ENCODE measurements around the gene NGEF. TPM values are rescaled to one million over a fixed set of nuclear protein-coding genes. Genes with fewer than 3 reads are reported as not detected.
A peak's percentile ranks its signal among the peaks of the same experiment; 100 is the strongest.

NGEF gene
- total and polyA plus RNA-seq, 2 donors: 4.1 to 4.2 TPM

DNA sequence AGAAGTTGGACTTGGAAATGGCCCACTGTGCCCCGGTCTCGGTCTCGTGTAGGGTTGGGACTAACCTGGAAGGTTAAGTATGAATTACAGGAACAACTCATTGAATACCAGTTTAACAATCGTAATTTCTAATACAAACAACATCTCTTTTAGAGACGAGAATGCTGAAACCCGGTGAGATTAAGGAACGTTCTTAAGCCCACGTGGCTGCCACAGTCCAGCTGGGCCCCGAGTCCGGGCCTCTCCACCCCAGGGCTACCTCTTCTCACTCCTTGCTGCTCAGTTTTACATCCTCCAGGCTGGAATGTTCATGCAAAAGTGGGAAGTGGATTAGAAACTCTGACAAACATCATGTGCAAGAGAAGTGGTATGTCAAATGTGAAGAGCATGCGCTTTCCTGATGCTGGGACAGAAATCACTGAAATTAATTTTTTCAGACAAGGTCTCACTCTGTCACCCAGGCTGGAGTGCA is 29.4 kb downstream of the NGEF start:
- no peak overlapping the region for H3K4me3 ChIP-seq (ENCODE audit: low read depth, low read length)
- no peak for DNase-seq (ENCODE audit: extremely low spot score)
- 44% methylated on average over 11 of the region's 11 CpGs for WGBS
- H3K36me3 ChIP-seq (ENCODE audit: insufficient read depth): no peaks in the 10 kb centered on the region
- H3K4me1 ChIP-seq (ENCODE audit: insufficient read depth): no peaks in the 10 kb centered on the region
- H3K27ac ChIP-seq (ENCODE audit: low read depth): no peak overlapping the region

DNA sequence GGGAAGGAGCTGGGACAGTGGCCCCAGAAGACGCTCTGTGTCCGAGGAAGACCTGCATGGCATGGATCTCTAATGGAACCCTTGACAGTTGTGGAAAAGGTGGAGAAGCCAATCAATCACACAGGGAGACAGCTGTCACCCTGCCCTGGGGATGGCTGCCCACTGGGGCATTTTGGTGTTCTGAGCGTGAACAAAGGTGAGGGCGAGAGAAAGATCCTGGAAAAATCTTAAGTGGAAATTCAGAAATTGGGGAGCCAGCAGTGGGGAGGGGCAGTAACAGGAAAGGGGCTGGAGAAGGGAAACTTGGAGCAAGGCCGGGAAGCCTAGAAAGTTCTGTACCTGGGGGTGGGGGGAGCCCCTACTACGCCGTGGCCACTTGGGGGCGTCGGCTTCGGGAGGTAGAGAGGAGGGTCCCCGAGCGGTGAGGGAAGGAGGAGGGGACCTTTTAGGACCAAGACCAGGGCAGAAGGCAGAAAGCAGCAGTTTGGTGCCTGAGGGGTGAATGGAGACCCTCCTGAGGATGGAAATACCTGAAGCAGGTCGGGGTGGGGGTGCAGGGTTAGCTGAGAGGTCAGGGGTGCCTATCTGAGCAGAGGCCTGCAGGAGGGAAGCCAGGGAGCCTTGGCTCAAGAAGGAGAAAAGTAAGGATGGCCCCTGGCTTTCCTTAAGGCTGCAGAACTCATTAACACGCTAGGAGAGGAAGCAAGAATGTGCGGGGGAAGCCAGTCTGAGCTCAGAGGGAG is 30.0 kb downstream of the NGEF start:
- 47% methylated on average over 15 of the region's 15 CpGs for WGBS
- H3K4me3 ChIP-seq (ENCODE audit: low read depth, low read length): no peak overlapping the region
- no peak overlapping the region for H3K27ac ChIP-seq (ENCODE audit: low read depth)
- no peaks in the 10 kb centered on the region for H3K4me1 ChIP-seq (ENCODE audit: insufficient read depth)
- no peaks in the 10 kb centered on the region for H3K36me3 ChIP-seq (ENCODE audit: insufficient read depth)
- no peak for DNase-seq (ENCODE audit: extremely low spot score)

DNA sequence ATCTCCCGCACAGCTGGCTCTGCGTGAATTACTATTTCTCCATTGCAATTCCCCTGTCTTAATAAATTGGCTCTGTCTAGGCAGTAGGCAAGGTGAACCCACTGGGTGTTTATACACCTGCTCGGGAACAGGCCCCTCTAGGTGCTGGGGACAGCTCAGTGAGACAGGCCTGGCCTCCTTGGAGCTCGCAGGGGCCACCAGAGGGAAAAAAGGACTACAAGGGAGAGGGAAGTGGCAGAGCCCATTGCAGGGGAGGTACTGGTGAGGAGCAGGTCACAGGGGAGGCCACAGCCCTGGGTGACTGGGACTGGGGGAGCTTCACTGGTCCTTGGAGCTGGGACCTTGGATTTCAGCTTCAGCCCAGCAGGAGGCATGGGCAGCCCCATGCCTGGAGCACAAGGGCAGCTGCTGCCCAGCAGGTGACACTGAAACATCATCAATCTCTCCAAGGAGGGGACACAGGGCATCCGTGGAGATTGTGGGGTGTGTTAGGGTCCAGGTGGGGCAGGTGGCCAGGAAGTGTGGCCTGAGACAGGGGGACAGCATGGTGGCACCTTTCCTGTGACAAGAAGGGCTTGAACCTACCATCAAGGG is 31.2 kb downstream of the NGEF start:
- H3K27ac ChIP-seq (ENCODE audit: low read depth): no peak overlapping the region
- H3K4me1 ChIP-seq (ENCODE audit: insufficient read depth): no peaks in the 10 kb centered on the region
- H3K4me3 ChIP-seq (ENCODE audit: low read depth, low read length): no peak overlapping the region
- H3K36me3 ChIP-seq (ENCODE audit: insufficient read depth): no peaks in the 10 kb centered on the region
- no peak for DNase-seq (ENCODE audit: extremely low spot score)
- 74% methylated on average over 5 of the region's 5 CpGs for WGBS

DNA sequence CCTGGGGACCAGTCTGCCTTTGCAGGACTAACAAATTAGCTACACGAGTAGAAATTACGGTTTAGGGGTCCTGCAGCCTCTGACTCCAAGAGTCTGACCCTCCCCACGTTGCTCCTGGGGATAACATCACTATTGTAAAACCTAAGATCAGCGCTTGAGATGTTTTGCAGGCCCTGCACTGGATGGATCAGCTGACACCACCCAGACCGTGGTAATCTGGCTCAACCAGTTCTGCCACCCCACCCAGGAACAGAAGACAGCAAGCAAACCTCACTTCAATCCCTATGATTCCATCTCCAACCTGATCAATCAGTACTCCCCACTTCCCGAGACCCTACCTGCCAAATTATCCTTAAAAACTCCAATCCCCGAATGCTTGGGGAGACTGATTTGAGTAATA is 31.7 kb downstream of the NGEF start:
- DNase-seq (ENCODE audit: extremely low spot score): peak; percentile 36
- 57% methylated on average over 7 of the region's 7 CpGs for WGBS
- H3K4me3 ChIP-seq (ENCODE audit: low read depth, low read length): no peak overlapping the region
- no peaks in the 10 kb centered on the region for H3K4me1 ChIP-seq (ENCODE audit: insufficient read depth)
- H3K27ac ChIP-seq (ENCODE audit: low read depth): no peak overlapping the region
- no peaks in the 10 kb centered on the region for H3K36me3 ChIP-seq (ENCODE audit: insufficient read depth)

DNA sequence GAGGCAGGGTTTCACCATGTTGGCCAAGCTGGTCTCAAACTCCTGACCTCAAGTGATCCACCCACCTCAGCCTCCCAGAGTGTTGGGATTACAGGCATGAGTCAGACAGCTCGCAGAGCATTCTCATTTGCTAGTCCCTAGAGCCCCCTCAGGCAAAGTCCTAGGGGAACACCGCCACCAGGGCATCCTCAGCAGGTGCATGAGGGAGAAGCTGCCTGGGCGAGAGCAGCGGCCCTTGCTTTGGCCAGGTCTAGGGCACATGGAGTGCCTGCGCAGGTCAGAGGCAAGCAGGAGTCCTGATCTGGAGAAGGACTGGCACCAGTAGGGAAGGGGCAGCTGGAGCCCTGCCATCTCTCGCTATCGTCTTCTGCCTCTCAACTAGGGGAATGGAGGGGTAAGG is 32.4 kb downstream of the NGEF start:
- DNase-seq (ENCODE audit: extremely low spot score): no peak
- Histone ChIP-seq H3K4me3 (ENCODE audit: low read depth, low read length) (no peak overlapping the region), H3K27ac (ENCODE audit: low read depth) (no peak overlapping the region), H3K4me1 (ENCODE audit: insufficient read depth) (no peaks in the 10 kb centered on the region), H3K36me3 (ENCODE audit: insufficient read depth) (no peaks in the 10 kb centered on the region)
- WGBS: 81% methylated on average over 7 of the region's 7 CpGs

DNA sequence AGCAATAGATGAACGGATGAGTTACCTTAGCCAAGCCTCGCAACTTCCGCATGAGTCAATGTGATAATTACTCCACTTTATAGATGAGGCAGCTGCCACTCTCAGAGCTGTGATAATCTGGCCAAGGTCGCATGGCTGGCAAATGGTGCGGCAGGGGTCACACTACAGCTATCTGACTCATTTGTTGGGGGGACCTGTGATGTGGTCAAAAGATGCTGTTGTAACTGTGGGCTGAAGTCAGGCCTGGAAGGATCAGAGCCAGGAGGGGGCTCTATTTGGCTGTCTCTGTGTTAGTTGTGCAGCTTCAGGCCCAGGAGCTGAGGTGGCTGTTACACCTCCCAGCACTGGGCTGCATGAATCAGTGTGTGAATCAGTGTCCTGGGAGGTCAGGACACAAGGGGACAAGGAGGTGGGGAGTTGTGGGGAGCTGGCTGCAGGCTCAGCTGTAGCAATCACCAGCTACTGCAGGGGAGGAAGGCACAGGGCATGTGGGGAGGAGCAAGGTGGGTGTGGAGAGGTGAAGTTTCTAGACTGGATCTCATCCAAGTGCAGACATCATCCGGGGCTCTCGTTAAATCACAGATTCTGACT is 33.1 kb downstream of the NGEF start:
- Histone ChIP-seq H3K4me3 (ENCODE audit: low read depth, low read length) (no peak overlapping the region), H3K27ac (ENCODE audit: low read depth) (no peak overlapping the region), H3K4me1 (ENCODE audit: insufficient read depth) (no peaks in the 10 kb centered on the region), H3K36me3 (ENCODE audit: insufficient read depth) (no peaks in the 10 kb centered on the region)
- 55% methylated on average over 7 of the region's 7 CpGs for WGBS
- DNase-seq (ENCODE audit: extremely low spot score): no peak

DNA sequence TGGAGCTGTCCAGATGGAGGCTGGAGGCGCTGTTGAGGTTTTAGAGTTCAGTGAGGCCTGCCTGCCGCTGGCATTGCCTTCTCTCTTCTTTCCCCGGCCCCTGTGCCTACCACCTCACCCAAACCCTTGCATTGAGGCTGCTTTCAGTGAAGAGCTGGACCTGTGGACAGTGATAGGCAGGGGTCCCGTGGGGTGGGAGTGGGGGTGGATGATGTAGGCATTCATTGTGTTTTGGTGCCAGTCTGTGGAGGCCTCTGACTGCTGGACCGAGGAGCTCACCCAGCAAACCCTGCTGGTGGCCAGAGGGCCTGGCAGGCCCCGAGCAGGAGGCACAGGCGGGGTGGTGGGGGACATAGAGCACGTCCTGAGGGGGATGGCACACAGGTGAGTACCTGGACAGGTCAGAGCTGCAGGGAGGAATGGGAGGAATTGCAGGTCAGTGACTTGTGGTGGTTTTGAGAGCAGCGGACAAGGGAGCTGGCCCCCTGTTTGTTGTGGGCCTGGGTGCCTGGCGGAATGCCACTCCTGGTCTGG is 35.6 kb downstream of the NGEF start:
- DNase-seq (ENCODE audit: extremely low spot score): no peak
- WGBS: 90% methylated on average over 10 of the region's 10 CpGs
- H3K36me3 ChIP-seq (ENCODE audit: insufficient read depth): no peaks in the 10 kb centered on the region
- no peaks in the 10 kb centered on the region for H3K4me1 ChIP-seq (ENCODE audit: insufficient read depth)
- H3K27ac ChIP-seq (ENCODE audit: low read depth): no peak overlapping the region
- H3K4me3 ChIP-seq (ENCODE audit: low read depth, low read length): no peak overlapping the region

DNA sequence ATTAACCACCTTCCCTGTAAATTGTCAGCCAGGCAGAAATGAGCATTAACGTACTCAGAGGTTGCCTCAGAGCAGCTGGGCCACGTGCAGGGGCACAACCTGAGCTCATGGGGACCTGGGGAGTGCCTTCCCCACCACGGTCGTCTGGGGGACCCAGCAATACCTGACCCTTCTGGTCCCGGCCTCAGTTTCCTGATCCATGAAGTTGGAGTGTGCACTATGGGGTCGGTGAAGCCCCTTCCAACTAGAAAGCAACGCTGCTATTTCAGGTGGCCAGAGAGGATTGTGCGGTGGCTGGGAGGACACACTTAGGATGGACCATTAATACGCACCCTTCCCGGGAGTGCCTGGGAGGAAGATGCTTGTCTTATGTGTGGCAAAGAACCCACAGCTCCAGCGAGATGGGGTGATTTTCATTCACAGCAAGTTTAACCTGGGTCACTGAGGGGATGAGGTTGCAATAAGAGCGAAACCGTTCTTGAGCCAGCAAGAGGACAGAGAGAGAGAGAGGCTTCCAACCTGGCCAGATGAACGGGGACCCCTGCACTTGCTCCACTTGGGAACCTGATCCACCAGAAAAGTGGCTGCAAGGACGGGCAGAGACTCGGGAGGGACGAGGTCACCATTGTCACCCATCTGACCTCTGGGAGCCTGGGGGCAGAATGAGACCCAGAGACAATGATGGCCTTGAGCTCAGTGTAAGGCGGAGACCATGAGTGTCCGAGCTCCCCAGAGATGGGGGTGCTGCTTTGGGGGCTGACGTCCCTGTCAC is 36.2 kb downstream of the NGEF start:
- H3K27ac ChIP-seq (ENCODE audit: low read depth): no peak overlapping the region
- no peak for DNase-seq (ENCODE audit: extremely low spot score)
- H3K4me1 ChIP-seq (ENCODE audit: insufficient read depth): no peaks in the 10 kb centered on the region
- H3K4me3 ChIP-seq (ENCODE audit: low read depth, low read length): no peak overlapping the region
- 85% methylated on average over 20 of the region's 20 CpGs for WGBS
- no peaks in the 10 kb centered on the region for H3K36me3 ChIP-seq (ENCODE audit: insufficient read depth)

DNA sequence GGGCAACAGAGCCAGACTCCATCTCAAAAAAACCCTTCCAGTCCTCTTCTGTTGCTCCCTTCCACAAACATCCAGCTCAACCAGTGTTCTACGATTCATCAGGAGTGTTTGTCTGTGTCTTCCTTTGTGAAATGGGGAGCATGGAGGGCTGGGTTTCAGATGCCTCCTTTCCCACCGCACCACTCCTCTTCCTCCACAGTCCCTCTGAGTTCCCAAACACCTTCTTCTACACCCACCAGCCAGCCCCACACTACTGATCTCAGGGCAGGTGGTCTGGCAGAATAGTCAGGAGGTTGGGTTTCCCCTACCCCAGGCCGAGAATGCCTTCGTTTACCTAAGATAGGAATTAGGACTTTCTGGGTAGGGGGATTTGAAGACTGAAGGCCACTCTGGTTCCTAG is 36.9 kb downstream of the NGEF start:
- Histone ChIP-seq H3K4me3 (ENCODE audit: low read depth, low read length) (no peak overlapping the region), H3K36me3 (ENCODE audit: insufficient read depth) (no peaks in the 10 kb centered on the region), H3K4me1 (ENCODE audit: insufficient read depth) (no peaks in the 10 kb centered on the region), H3K27ac (ENCODE audit: low read depth) (no peak overlapping the region)
- 92% methylated on average over 4 of the region's 4 CpGs for WGBS
- no peak for DNase-seq (ENCODE audit: extremely low spot score)

DNA sequence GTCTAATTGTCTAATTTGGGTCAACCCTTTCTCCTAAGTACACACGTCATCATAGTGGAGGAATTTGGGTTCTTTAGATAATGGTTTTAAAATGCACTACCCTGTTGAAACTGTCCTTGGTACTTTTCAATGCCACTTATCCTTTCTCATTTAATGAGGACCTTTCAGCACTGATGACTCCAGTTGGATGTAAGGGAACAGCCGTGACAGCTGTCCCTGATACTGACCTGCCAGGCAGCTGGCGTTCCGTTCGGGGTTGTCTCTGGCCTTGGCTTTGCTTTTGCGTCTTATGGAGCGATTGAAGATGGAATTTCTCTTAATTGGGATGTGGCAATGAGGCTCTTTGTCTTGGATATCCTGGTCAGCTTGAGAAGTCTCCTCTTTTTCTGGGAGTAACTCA is 38.7 kb downstream of the NGEF start:
- no peak overlapping the region for H3K4me3 ChIP-seq (ENCODE audit: low read depth, low read length)
- DNase-seq (ENCODE audit: extremely low spot score): no peak
- 73% methylated on average over 7 of the region's 7 CpGs for WGBS
- no peak overlapping the region for H3K27ac ChIP-seq (ENCODE audit: low read depth)
- H3K36me3 ChIP-seq (ENCODE audit: insufficient read depth): no peaks in the 10 kb centered on the region
- H3K4me1 ChIP-seq (ENCODE audit: insufficient read depth): no peaks in the 10 kb centered on the region

DNA sequence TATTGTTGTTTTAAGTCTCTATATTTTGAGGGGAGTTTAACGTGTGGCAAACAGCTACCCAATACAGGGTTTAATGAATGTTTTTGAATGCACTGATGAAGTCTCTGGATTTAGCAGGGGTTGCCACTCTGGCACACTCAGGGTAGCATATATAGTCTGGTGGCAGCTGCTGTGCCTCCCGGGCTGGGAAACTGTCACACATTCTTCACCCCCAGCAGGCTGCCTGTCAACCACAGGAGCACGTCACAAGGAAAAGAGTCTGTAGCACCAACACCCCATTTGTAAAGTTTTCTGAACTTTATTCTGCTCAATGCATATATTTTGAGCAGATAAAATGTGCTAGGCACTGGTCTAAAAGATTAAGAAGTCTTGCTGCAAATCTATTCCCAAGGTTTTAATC is 39.3 kb downstream of the NGEF start:
- no peak for DNase-seq (ENCODE audit: extremely low spot score)

DNA sequence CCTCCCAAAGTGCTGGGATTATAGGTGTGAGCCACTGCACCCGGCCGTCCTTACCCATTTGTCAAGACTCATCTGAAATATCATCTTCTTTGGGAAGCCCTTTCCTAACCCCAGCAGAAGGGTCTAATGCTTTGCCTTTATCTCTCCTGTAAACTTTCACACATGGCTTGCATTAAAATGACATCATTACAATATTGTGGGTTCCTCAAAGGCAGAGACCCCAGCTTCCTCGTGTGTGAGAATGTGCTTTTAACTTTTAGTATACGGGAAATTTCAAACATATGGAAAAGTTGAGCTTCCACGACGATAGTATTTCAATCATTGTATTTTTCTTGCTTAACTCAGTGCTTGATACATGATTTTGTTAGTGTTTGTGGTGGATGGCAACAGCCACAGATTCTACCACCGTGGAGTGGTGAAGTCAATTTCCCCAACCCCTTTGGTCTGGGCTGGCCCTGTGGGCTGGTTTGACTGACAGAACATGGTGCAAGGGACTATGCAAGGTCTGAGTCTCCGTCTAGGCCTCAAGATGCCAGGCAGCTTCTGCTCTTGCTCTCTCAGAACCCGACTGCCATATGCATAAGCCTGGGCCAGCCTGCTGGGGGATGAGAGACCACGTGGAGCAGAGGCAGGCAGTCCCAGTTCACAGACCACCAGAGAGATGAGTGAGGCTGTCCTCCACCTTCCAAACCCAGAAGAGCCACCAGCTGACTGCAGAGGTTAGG is 39.9 kb downstream of the NGEF start:
- no peak for DNase-seq (ENCODE audit: extremely low spot score)
- Histone ChIP-seq H3K27ac (ENCODE audit: low read depth) (no peak overlapping the region), H3K4me3 (ENCODE audit: low read depth, low read length) (no peak overlapping the region), H3K4me1 (ENCODE audit: insufficient read depth) (no peaks in the 10 kb centered on the region), H3K36me3 (ENCODE audit: insufficient read depth) (no peaks in the 10 kb centered on the region)
- 65% methylated on average over 10 of the region's 10 CpGs for WGBS

More for the DNA sequence above, 39.3 kb downstream of the NGEF start:
- 70% methylated on average over 3 of the region's 3 CpGs for WGBS
- no peaks in the 10 kb centered on the region for H3K4me1 ChIP-seq (ENCODE audit: insufficient read depth)
- no peak overlapping the region for H3K4me3 ChIP-seq (ENCODE audit: low read depth, low read length)
- H3K36me3 ChIP-seq (ENCODE audit: insufficient read depth): no peaks in the 10 kb centered on the region
- H3K27ac ChIP-seq (ENCODE audit: low read depth): no peak overlapping the region

DNA sequence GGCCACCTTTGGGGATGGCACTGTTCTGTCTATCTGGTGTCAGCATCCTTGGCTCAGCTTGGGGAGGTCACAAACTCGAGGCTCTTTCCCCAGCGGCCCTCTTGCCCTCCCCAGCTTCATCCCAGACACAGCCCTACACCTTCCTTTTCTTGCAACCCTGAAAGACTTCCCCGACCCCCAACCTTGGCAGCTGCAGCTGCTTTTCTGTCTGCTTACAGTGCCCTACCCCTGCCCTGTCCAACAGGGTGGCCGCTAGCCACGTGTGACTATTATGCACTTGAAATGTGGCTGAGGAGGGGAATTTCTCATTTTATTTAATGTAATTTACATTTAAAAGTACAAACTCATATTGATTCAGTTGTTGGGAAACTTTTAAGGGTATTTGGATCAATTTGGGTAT is 41.3 kb downstream of the NGEF start:
- Histone ChIP-seq H3K4me3 (ENCODE audit: low read depth, low read length) (no peak overlapping the region), H3K36me3 (ENCODE audit: insufficient read depth) (no peaks in the 10 kb centered on the region), H3K4me1 (ENCODE audit: insufficient read depth) (no peaks in the 10 kb centered on the region), H3K27ac (ENCODE audit: low read depth) (no peak overlapping the region)
- DNase-seq (ENCODE audit: extremely low spot score): no peak
- WGBS: 70% methylated on average over 5 of the region's 5 CpGs

Data from urinary bladder (tissue), 4 donors.